D721Med (cell line): ENCODE data around the gene GDF10.

Experiments used
- DNase-seq: peaks from one replicate; pipeline ENCODE4 v3.0.0; 2011; ENCODE audit warnings: low spot score; ENCODE audit not compliant: insufficient read length
- FAIRE-seq: peaks from 2 replicates; lab custom pipeline; 2011; peaks lifted over from hg19 to GRCh38; lab: Jason Lieb, UNC
- CTCF ChIP-seq: IDR thresholded peaks from 2 replicates; pipeline ENCODE4 v1.5.1; 2012; ENCODE audit warnings: mild to moderate bottlenecking, control low read depth; ENCODE audit not compliant: insufficient read depth; ENCODE audit errors: missing control alignments

GDF10 gene

DNA sequence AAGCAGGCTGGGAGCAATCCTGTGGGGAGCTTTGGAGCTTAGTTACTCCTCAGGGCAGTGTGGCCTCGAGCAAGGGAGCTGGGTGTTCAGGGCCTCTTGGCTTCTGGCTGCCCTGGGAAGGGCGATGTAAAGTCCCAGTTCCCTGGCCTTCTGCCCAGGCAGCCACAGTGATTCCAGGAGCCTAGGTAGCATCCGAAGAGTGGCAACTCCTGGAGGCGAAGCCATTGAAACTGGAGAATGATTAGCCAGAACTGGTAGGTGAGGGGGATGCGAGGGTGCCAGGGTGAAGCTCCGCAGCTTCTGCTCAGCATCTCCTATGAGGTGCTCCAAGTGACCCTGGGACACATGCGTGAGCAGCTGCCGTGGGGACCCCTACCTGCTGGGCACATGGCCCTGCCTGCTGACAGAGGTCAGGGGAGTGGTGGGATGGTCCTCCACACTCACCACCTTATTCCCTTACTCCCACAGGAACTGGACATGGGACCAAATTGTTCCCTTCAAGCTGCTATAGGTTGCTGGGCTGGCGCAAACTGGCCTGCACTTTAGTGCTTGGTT lies 14.5 kb downstream of the GDF10 start:
- TF ChIP-seq CTCF, result no peak
- no peak for FAIRE-seq
- DNase-seq, result no peak

DNA sequence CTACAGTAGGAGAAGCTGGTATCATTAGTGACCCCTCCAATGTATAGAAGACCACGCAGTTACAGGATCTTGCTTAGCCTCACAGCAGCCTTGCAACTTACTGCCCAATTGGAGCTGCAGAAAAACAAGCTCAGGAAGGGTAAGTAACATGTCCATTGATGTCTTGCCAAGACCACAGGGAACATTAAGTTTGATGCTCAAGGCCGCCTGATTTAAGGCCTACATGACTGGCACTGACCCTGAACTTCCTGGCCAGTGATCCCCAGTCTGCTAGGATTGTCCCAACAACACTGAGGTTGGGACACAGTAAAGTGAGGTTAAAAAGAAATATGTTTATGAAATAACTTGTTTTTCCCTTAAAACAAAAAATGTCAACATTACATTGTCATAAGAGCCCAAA lies 15.4 kb downstream of the GDF10 start:
- DNase-seq (no peak), FAIRE-seq (no peak)
- no peak for TF ChIP-seq CTCF

GRCh38 chr10:47316131-47316530 lies 16.1 kb downstream of the GDF10 start:
- TF ChIP-seq CTCF, result no peak
- DNase-seq, result no peak
- no peak for FAIRE-seq

DNA sequence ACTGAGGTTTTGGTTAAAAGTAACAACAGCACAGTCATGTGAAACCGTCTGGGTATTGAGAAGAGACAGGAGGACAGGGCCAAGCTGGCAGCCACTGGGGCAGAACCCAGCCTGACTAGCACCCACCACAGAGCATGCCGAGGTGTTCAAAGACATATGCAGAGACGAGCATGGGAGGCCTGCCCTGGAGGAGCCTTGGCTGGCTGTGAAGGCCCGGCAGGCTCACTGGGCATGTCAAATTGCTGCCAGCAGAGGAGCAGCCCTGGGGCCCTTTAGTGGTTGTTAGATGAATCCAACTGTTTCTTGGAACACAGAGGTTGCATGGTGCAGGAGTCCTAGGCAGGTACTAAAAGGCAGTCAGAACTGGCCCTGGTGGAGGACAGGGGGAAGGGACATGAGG lies 17.3 kb downstream of the GDF10 start:
- no peak for TF ChIP-seq CTCF
- FAIRE-seq (no peak), DNase-seq (no peak)

DNA sequence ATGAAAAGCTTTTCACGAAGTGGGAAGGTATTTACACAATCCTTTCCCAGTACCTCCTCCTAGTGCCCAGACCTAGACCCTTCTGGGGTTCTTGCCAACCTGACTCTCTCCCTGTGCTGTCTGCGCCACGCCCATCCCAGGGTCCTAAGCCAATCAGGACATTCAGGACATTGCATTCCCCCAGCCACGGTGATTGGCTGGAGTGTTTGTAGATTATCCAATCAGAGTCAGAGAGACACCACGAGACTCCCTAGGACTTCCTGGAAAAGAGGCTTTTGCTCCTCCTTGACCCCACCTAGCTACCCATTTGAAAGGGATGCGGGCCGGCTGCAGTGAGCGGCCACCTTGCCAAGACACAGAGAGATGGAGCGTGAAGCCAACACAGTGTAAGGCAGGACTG lies 18.7 kb downstream of the GDF10 start:
- TF ChIP-seq CTCF, result no peak
- no peak for DNase-seq
- no peak for FAIRE-seq

GRCh38 chr10:47319784-47320183 lies 19.8 kb downstream of the GDF10 start:
- FAIRE-seq (no peak), DNase-seq (no peak)
- no peak for TF ChIP-seq CTCF

DNA sequence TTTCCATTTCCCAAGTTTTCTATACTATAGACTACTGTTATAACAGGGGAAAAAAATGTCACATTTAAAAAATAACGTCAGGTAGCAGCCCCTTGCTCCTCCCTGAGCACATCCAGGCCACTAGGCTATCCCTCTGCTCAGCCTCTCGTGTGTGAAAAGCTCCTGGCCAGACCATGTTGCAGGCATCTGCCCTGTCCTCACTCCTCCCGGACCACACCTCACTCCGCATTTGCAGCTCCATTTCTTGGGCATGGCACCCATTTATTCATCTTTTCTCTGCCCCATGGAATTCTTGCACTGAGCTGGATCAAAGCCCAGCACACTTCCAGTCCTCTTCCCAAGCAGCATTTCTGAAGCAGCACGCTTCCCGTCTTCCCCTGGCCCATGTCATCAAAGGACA lies 20.8 kb downstream of the GDF10 start:
- no peak for DNase-seq
- no peak for TF ChIP-seq CTCF
- no peak for FAIRE-seq
